Activated T-cell treated with anti-CD3 and anti-CD28 coated beads, Interleukin-2, amount 50 U/mL, for 4 hours (primary cell): Measurements from ENCODE around the gene PRKRA. TPM values are rescaled to one million over a fixed set of nuclear protein-coding genes. Genes with fewer than 3 reads are reported as not detected.

Experiments used
- ATAC-seq, 2 donors: fragments of 200-7000 bp; cut with Tn5 transposase; one replicate each; pipeline ENCODE4 v1.10.0; 2021
- DNase-seq: peaks from one replicate; pipeline ENCODE4 v3.0.0-alpha.2; 2020
- H3K27me3 Mint-ChIP-seq: one replicate; pipeline ENCODE4 v1.8.0; 2021; ENCODE audit warnings: low read depth, mixed read lengths
- H3K36me3 Mint-ChIP-seq: one replicate; pipeline ENCODE4 v1.8.0; 2022; ENCODE audit warnings: mixed read lengths; ENCODE audit not compliant: insufficient read depth
- H3K4me1 Mint-ChIP-seq: one replicate; pipeline ENCODE4 v1.8.0; 2021; ENCODE audit warnings: low read depth, mixed read lengths
- H3K4me3 Mint-ChIP-seq: one replicate; pipeline ENCODE4 v1.8.0; 2021; ENCODE audit warnings: mild to moderate bottlenecking, moderate library complexity, mixed read lengths
- H3K9me3 Mint-ChIP-seq: one replicate; pipeline ENCODE4 v1.8.0; 2021; ENCODE audit warnings: mixed read lengths
- total RNA-seq, 3 donors: library from RNA; stranded (reverse); gene quantifications; one replicate each; pipeline ENCODE4 v1.2.1, GENCODE V29; 2021

PRKRA gene
- 10 to 100 TPM; 43.9 to 45.4 (median 45.1) TPM for total RNA-seq

DNA sequence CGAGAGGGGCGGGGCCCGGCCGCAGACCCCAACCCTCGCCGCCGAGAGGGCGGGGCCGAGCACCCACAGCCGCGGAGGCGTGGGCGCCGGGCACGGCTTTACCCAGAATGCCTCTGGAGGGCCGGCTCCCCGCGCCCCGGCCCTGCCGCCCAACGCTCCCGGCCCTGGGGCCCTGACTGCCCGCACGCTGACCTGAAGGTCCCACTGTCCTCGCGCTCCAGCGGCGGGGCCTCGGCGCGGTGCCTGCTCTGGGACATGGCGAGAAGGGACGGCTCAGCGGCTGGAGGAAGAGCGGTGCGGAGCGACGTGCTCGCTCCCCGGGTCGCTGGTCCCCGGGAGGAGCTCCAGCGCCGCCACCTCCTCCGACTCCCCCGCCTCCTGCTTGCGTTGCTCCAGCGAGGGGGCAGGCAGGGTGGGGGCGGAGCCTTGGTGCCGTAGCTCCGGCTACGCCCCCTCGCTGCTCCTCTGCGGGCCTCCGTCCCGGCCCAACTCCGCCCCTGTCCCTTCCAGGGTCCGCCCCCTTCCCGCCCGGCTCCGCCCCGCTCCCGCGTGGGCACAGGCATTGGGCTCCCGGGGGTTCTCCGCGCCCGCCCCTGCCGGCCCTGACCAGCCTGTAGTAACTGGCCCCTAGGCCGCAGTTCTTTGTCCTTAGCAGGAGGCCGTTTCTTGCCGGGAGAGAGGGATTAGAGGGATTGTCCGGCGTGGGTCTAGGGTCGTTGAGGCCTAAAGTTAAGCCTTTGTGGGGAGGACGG is at the start of gene PRKRA, which contains the start of gene PJVK:
Gene PRKRA, minus strand, starts transcription at position 402 of the 752 bp plus-strand sequence. Its CDS starts 145 bp downstream, at position 257.
Gene PJVK, plus strand, starts transcription at position 605 of the 752 bp plus-strand sequence. CDS start 2,032 bp downstream, outside the sequence.
- Mint-ChIP-seq H3K27me3 (no peaks in the 10 kb centered on the region), H3K4me3 (peak within 1 kb of the TSS; percentile 89), H3K9me3 (no peaks in the 10 kb centered on the region), H3K36me3 (peaks cover 12% of the 10 kb centered on the region), H3K4me1 (peaks cover 30% of the 10 kb centered on the region)
- ATAC-seq: peak; percentile 89 to 91
- peak; percentile 96 for DNase-seq

DNA sequence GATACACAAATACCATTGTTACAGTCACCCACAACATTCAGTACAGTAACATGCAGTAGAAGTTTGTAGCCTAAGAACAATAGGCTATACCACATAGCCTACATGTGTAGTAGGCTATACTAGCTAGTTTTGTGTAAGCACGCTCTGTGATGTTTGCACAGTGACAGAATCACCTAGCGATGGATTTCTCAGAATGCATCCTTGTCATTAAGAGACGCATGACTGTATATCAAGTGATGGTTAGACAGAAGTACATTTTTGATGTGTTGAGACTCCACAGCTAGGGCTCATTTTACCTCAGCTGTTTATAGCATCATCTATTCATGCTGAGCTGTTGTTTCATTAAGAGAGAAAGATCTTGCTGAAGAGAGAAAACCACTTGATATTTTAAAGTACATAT is 48.7 kb upstream of the PRKRA start:
- ATAC-seq: no peak
- H3K4me1 Mint-ChIP-seq: no peaks in the 10 kb centered on the region

DNA sequence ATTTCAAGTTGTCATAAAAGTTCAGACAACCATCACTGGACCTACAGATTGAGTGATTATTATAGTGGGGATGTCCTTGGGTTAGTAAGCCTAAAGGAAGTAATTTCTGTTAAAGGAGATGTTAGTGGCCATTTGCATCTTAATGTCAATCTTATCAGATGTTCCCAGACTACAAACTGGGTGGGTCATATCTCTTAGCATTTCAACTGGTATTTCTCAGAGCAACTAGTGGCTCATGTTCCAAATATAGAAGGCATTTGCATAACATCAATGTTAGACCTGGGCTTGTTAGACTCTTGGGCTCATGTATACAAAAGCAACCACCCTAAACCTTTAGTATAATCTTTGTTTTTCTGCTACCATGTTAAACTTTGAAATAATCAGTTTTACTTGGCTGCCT is 47.2 kb upstream of the PRKRA start:
- Mint-ChIP-seq H3K36me3 (peaks cover 58% of the 10 kb centered on the region), H3K9me3 (no peaks in the 10 kb centered on the region), H3K4me3 (no peak overlapping the region), H3K4me1 (no peaks in the 10 kb centered on the region), H3K27me3 (no peaks in the 10 kb centered on the region)
- DNase-seq: no peak
- no peak for ATAC-seq

More for the DNA sequence above, 48.7 kb upstream of the PRKRA start:
- Mint-ChIP-seq H3K36me3 (peaks cover 58% of the 10 kb centered on the region), H3K9me3 (no peaks in the 10 kb centered on the region), H3K4me3 (no peak overlapping the region), H3K27me3 (no peaks in the 10 kb centered on the region)
- no peak for DNase-seq

DNA sequence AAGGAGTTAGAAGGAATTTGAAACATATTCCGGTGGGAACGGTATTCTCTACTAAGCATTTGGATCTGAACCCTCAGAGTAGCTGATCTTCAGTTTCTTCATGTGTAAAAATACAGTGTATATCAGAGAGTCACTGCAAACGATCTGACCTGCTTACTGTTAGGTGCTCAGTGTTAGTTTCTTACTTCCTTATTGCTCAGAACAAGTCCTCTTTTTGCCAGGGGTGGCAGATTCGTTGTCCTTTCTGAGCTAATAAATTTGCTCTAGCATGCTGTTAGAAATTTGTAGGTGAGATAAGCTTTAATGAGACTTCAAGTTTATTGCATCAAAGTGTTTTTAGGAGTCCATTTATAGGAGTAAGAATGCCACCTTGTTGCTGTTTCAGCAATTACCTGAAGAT is 45.1 kb upstream of the PRKRA start:
- peaks cover 59% of the 10 kb centered on the region for H3K36me3 Mint-ChIP-seq
- H3K9me3 Mint-ChIP-seq: no peaks in the 10 kb centered on the region
- no peak overlapping the region for H3K4me3 Mint-ChIP-seq
- H3K4me1 Mint-ChIP-seq: peaks cover 1% of the 10 kb centered on the region
- no peak for DNase-seq
- ATAC-seq: no peak
- no peaks in the 10 kb centered on the region for H3K27me3 Mint-ChIP-seq

DNA sequence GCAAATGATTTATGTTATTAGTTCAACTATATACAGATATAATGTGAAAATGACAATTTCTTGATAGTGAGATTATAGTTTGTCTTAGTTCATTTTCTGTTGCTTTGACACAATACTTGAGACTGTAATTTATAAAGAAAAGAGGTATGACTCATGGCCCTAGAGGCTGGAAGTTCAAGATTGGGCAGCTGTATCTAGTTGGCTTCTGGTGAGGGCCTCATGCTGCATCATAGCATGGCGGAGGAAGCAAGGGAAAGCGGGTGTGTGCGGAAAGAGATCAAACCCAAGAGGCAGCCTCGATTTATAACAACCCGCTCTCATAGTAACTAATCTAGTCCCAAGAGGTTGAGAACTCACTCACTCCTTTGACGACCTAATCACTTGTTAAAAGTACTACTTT is 40.6 kb upstream of the PRKRA start:
- H3K9me3 Mint-ChIP-seq: no peaks in the 10 kb centered on the region
- ATAC-seq: no peak
- no peaks in the 10 kb centered on the region for H3K27me3 Mint-ChIP-seq
- H3K4me3 Mint-ChIP-seq: no peak overlapping the region
- peaks cover 61% of the 10 kb centered on the region for H3K36me3 Mint-ChIP-seq
- peaks cover 11% of the 10 kb centered on the region for H3K4me1 Mint-ChIP-seq
- DNase-seq: no peak

DNA sequence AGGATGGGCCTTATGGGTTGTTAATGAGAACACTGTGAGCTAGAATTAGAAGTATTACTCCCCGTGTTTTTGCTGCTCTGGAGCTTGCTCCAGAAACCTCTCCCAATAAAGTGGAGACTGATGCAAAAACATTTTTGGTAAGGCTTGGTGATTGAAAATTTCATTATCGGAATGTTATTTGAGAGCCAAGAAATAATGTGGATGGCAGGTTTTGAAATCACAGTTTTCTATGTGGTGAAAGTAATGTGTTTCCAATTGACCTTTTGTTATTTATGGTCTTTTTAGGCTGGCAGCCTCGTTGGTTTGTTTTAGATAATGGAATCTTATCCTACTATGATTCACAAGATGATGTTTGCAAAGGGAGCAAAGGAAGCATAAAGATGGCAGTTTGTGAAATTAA is 34.4 kb upstream of the PRKRA start:
- DNase-seq: no peak
- H3K4me1 Mint-ChIP-seq: peaks cover 41% of the 10 kb centered on the region

DNA sequence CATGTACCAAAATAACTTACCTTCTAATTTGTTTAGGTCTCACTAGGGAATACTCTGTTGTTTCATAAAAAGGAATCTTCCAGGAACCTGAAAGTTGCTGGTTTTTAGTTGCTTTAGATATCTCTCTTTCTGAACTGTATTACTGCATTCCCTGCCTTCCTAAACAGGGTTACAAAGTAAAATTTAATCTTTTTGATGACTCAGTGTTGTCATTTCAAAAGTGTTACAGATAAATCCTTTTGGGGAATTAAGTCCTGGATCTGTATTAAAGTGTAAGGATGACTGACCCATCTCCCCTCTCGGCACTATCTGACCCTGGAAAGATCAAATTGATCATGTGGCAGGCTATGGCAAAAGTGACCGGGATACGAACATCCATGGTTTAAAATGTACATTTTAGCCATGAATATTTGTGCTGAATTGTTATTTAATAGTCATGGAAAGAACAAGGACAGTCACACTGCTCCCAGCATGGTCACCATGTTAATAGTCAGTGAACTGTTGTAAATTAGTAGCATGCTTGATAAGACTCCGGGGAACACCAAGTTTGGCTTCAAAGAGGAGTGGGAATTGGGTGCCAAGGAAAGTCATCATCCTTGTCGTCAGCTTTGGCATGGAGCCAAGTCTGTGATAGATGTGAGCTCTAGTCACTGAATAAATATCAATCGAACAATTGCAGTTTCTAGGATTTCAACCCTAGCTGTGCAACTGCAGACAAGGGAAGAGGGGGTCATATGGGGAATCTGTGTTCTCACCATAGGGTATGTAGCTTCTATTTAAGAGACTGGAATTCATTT is 33.5 kb upstream of the PRKRA start:
- DNase-seq (no peak), ATAC-seq (no peak)
- Mint-ChIP-seq H3K9me3 (no peaks in the 10 kb centered on the region), H3K36me3 (peaks cover 31% of the 10 kb centered on the region), H3K4me3 (no peak overlapping the region), H3K4me1 (peaks cover 42% of the 10 kb centered on the region), H3K27me3 (no peaks in the 10 kb centered on the region)

More for the DNA sequence above, 34.4 kb upstream of the PRKRA start:
- no peak overlapping the region for H3K4me3 Mint-ChIP-seq
- no peaks in the 10 kb centered on the region for H3K27me3 Mint-ChIP-seq
- H3K9me3 Mint-ChIP-seq: no peaks in the 10 kb centered on the region
- H3K36me3 Mint-ChIP-seq: peaks cover 39% of the 10 kb centered on the region
- no peak for ATAC-seq

DNA sequence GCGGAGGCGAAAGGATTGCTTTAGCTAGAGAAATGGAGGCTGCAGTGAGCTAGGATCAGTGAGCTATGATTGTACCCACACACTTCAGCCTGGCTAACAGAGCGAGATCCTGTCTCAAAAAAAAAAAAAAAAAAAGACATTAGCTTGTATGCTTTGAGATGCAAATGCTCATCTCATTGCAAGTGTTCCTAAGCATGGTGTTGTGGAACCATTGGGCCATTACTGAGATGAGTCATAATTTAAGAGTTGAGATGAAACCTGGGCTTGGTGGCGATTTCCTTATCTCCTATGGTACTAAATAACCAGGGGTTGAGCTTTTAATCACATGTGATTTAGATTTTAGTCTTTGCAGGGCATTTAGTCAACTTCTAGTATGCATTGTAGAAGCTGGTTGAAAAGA is 31.5 kb upstream of the PRKRA start:
- DNase-seq (no peak), ATAC-seq (no peak)
- H3K4me1 Mint-ChIP-seq: peaks cover 50% of the 10 kb centered on the region
- peak overlapping the region; percentile 92 for H3K4me3 Mint-ChIP-seq
- H3K27me3 Mint-ChIP-seq: no peaks in the 10 kb centered on the region
- no peaks in the 10 kb centered on the region for H3K9me3 Mint-ChIP-seq
- H3K36me3 Mint-ChIP-seq: peaks cover 20% of the 10 kb centered on the region

DNA sequence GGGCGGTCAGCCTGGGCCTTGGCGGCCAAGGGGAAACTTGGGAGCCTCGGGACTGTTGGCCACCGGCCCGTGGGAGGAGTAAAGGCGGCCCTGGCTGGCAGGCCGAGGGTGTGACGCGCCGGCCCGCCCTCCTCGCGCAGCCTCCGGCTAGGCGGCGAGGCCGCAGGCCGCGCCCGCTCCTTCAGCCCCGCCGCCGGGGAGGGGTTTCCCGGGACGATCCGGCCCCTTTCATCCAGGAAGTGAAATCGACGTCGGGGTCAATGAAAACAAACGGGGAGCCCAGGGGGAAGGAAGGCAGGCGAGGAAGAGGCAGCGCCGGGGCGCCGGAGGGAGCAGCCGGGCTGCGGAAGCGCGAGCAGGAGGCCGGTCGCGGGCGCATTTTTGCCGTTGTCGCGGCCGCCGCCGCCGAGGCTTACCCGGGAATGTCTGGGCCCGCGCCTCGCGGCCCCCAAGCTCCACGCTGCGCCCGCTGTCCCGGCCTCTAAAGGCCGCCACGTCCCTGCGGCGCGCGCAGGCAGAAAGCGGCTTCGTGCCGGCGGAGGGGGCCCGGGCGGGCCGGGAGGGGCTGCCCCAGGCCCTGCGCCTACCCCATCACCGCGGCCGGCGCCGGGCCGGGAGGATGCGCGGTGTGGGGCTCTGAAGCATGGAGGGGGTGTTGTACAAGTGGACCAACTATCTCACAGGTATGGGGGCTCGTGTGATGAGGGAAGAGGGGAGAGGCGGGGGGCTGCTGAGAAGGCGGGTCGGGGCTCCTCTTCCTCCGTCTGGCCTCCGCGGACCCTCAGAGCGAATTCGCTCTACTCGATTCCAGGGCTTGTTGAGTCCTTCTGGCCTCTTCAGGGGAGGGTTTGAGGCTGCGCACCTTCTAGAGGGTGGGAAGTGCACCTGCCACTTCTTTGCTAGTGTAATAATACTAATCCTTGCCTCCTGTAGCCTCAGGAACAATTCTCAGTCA is 29.5 kb upstream of the PRKRA start, which contains the start of gene PLEKHA3:
Gene PLEKHA3, plus strand, starts transcription at position 231 of the 955 bp plus-strand sequence. Its CDS starts 413 bp downstream, at position 644.
- peak; percentile 72 to 82 for ATAC-seq
- Mint-ChIP-seq H3K4me1 (peaks cover 45% of the 10 kb centered on the region), H3K27me3 (no peaks in the 10 kb centered on the region)

DNA sequence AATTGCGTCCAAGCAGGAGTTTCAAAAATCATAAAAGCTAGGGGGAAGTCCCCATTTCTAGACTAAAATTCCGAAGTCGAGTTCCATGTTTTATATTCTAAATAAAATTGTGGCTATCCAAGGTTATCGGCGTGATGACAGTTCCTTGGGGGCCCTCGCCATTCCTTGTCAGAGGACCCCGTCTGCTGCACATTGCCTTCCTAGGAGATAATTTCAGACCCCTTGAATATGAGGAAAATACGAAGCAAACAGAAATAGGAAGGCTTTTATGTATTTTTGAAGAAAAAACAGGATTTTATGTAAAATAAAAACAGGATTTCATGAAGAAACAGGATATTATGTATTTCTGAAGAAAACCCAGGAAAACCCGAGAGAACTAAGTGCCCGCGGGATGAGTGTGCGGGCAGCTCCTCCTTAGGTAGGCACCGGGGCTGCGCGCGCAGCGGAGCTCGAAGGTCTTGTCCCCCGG is 28.8 kb upstream of the PRKRA start:
- ATAC-seq: no peak
- DNase-seq: no peak
- H3K4me3 Mint-ChIP-seq: peak overlapping the region; percentile 97
- no peaks in the 10 kb centered on the region for H3K27me3 Mint-ChIP-seq
- peaks cover 3% of the 10 kb centered on the region for H3K36me3 Mint-ChIP-seq
- H3K9me3 Mint-ChIP-seq: no peaks in the 10 kb centered on the region
- H3K4me1 Mint-ChIP-seq: peaks cover 43% of the 10 kb centered on the region

More for the DNA sequence above, 29.5 kb upstream of the PRKRA start, which contains the start of gene PLEKHA3:
- H3K4me3 Mint-ChIP-seq: peak within 1 kb of the TSS; percentile 97
- DNase-seq: peak; percentile 66
- peaks cover 6% of the 10 kb centered on the region for H3K36me3 Mint-ChIP-seq
- H3K9me3 Mint-ChIP-seq: no peaks in the 10 kb centered on the region

DNA sequence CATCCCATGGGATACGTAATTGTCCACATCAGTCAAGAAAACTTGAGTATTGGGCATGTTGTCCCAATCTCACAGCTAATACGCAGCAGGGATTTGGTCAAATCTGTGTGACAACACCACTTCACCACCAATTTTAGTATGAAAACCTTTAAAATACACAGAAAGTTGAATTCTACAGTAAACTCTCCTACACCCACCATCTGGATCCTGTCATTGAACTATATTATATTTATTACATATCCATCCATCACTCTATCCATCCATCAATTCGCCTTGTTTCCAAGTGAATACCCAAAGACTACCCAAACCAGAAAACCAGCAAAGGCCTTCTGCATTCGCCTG is 28.3 kb upstream of the PRKRA start:
- Mint-ChIP-seq H3K4me1 (peaks cover 38% of the 10 kb centered on the region), H3K27me3 (no peaks in the 10 kb centered on the region), H3K36me3 (no peaks in the 10 kb centered on the region), H3K4me3 (peak overlapping the region; percentile 97), H3K9me3 (no peaks in the 10 kb centered on the region)
- DNase-seq: no peak
- no peak for ATAC-seq

DNA sequence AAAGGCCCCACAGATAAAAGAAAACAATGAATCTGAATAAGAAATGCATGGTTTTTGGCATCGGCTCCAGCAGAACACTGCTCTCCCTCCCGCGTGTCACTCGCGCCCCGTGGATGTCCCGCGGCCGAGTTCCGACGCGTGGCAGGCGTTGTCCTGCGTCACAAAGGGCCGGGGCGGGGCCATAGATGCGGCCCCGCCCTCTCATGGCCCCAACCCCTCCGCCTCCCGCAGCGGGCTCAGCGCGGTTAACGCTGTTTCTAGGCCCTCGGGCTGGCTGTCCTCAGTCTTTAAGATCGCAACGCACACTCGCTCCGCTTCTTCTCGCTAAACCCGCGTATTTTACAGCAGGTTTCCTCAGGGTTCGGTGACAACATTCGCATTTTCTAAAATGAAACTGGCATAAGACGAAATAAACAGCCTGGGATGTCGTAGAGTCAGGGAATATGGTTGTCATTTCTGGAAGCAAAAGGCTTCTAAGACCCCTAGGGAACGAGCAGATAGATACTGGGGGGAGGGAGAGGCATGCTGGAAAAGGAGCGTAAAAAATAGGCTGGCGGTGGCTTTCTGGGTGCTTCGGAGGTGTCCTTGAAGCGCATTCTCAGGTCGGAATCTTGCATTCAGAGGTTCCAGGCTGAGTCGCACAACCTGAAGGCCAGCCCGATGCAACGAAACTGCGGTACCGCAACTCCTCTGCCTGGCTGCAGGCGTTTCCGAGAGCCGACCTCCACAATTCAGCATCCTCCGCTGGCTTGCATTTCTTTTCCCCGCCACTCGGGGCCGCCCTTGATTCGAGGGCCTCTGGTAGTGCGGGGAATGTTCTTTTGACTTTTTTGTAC is 27.7 kb upstream of the PRKRA start, which contains the start of gene FKBP7:
Gene FKBP7, minus strand, starts transcription at position 162 of the 836 bp plus-strand sequence. Its CDS starts 101 bp downstream, at position 61.
- H3K4me1 Mint-ChIP-seq: peaks cover 37% of the 10 kb centered on the region

DNA sequence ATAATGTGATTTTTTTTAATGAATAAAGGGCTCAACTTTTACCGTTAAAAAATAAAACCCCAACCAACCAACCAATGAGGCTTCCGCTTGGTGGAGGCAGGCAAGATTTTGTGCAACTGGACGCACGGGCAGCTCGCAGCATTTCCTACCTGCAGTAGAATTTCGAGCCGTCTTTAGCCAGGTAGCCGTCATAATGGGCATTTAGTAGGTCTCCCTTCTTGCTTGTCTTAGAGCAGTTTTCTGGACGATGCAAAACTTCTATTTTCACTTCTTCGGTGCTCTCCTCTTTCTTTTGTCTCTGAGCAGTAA is 27.1 kb upstream of the PRKRA start:
- ATAC-seq (no peak), DNase-seq (no peak)

More for the DNA sequence above, 27.7 kb upstream of the PRKRA start, which contains the start of gene FKBP7:
- no peaks in the 10 kb centered on the region for H3K27me3 Mint-ChIP-seq
- no peaks in the 10 kb centered on the region for H3K9me3 Mint-ChIP-seq
- H3K4me3 Mint-ChIP-seq: peak within 1 kb of the TSS; percentile 97
- ATAC-seq (peak; percentile 72 to 77), DNase-seq (peak; percentile 79)
- H3K36me3 Mint-ChIP-seq: no peaks in the 10 kb centered on the region

More for the DNA sequence above, 27.1 kb upstream of the PRKRA start:
- H3K27me3 Mint-ChIP-seq: no peaks in the 10 kb centered on the region
- no peaks in the 10 kb centered on the region for H3K9me3 Mint-ChIP-seq
- peak overlapping the region; percentile 97 for H3K4me3 Mint-ChIP-seq
- peaks cover 36% of the 10 kb centered on the region for H3K4me1 Mint-ChIP-seq
- no peaks in the 10 kb centered on the region for H3K36me3 Mint-ChIP-seq
